Gastroesophageal sphincter (tissue), 4 donors: ENCODE results near the gene SSTR4. TPM values are rescaled to one million over a fixed set of nuclear protein-coding genes. Genes with fewer than 3 reads are reported as not detected.

ENCODE experiments used
- ATAC-seq: fragments of 150-250 bp; one replicate; pipeline ENCODE4 v1.9.1; 2016; ENCODE audit warnings: mild to moderate bottlenecking, moderate library complexity
- H3K27ac ChIP-seq, 4 donors: fragments of 200-600 bp; sonication (generic) in 3 of 4; 1 replicate in 3 of 4; 2 replicates in 1 of 4; pipeline ENCODE4 v1.5.1; 2016 to 2019
- H3K27me3 ChIP-seq: fragments of 200-600 bp; sonication (generic); one replicate; pipeline ENCODE4 v1.5.1; 2019
- H3K36me3 ChIP-seq, 2 donors: fragments of 200-600 bp; sonication (generic); one replicate each; pipeline ENCODE4 v1.5.1; 2019; ENCODE audit warnings: control low read depth in 1 of 2
- H3K4me1 ChIP-seq, 3 donors: fragments of 200-600 bp; sonication (generic); 1 replicate in 2 of 3; 2 replicates in 1 of 3; pipeline ENCODE4 v1.5.1; 2016 to 2019; ENCODE audit warnings: control low read depth in 2 of 3
- H3K4me3 ChIP-seq, 2 donors: fragments of 200-600 bp; sonication (generic); one replicate each; pipeline ENCODE4 v1.5.1; 2019; ENCODE audit warnings: mild to moderate bottlenecking in 1 of 2, moderate library complexity in 1 of 2
- H3K9me3 ChIP-seq, 3 donors: fragments of 200-600 bp; sonication (generic); one replicate each; pipeline ENCODE4 v1.5.1; 2017 to 2019; ENCODE audit warnings: control low read depth in 2 of 3
- EP300 ChIP-seq: sonication (generic); formaldehyde crosslinking; IDR thresholded peaks from one replicate; pipeline ENCODE4 v1.6.1; 2017; ENCODE audit warnings: antibody characterized with exemption, mild to moderate bottlenecking
- POLR2A ChIP-seq, 2 donors: fragments of 450-650 bp; IDR thresholded peaks; one replicate each; pipeline ENCODE4 v1.6.1; 2017; ENCODE audit warnings: antibody characterized with exemption in 2 of 2, mild to moderate bottlenecking in 2 of 2, moderate library complexity in 1 of 2
- POLR2AphosphoS5 ChIP-seq: sonication (generic); formaldehyde crosslinking; IDR thresholded peaks from one replicate; pipeline ENCODE4 v1.6.1; 2017; ENCODE audit warnings: antibody characterized with exemption
- WGBS, 2 donors: methylation state at CpG; one replicate each; pipeline ENCODE4 v1.1.5; 2018; ENCODE audit warnings: low coverage in 1 of 2; 5-methylcytosine and 5-hydroxymethylcytosine counted together
- total RNA-seq, 4 donors: library from RNA; depleted of rRNA; stranded (reverse); fragments of >200 nt; gene quantifications; one replicate each; pipeline ENCODE4 v1.1.0, GENCODE V29; 2016
- TF ChIP-seq, protein P1 (sequence below), 4 experiments: fragments of 200-600 bp in 2 of 4; fragments of 450-650 bp in 2 of 4; sonication (generic) in 1 of 4; IDR thresholded peaks; one replicate each; pipeline ENCODE4 v1.5.1; 2017 to 2019; ENCODE audit warnings: antibody characterized with exemption in 4 of 4, mild to moderate bottlenecking in 2 of 4, moderate library complexity in 2 of 4

The SSTR4 gene
- total RNA-seq, 4 donors from 2014 or later, result 0.58 TPM; not detected in 3

DNA sequence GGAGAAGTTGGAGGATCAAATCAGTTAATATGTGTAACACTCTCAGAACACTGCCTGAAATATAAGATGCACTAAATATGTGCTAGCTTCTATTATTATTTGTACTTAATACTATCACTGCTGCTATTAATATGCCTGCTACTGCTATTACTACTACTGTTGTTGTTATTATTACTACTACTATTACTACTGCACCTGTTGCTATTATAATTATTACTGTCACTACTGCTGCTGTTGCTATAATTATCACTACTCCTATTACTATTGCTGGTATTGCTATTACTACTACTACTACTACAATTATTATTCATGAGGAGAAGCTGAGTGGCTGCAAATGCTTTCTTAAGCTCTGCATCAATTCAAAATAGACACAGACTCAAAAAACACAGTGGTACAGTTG, 16.7 kb upstream of the SSTR4 start:
- H3K9me3 ChIP-seq, result no peaks in the 10 kb centered on the region

DNA sequence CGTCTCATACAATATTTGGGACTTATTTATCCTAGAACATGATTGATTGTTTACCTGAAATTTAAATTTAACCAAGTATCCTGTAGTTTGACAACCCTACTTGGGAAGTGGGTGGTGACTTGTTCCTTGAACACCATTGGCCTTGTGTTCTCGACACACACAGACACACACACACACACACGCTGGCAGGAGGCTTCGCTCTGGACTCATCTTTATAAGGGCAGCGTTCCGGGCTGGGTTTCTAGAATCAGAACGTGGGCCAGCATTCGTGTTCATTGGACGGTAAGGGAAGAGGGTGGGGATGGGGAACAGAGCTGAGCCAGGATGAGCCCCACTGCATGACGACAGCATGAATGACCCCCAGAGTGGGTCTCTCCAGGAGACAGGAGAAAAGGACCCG, 16.2 kb upstream of the SSTR4 start:
- TF ChIP-seq EP300, result no peak
- no peak for TF ChIP-seq POLR2A (IDR thresholded peaks at IDR 0.05)
- no peak for TF ChIP-seq POLR2AphosphoS5
- H3K27me3 ChIP-seq, result no peaks in the 10 kb centered on the region
- H3K9me3 ChIP-seq, result no peaks in the 10 kb centered on the region
- H3K4me3 ChIP-seq, result no peak overlapping the region
- H3K27ac ChIP-seq, result no peak overlapping the region
- no peaks in the 10 kb centered on the region for H3K36me3 ChIP-seq
- no peaks in the 10 kb centered on the region for H3K4me1 ChIP-seq
- 88 to 95% methylated on average over 5 to 9 of the region's 11 CpGs for WGBS, 2 donors
- no peak for ATAC-seq

More for the DNA sequence above, 16.7 kb upstream of the SSTR4 start:
- no peak for ATAC-seq
- TF ChIP-seq POLR2AphosphoS5, result no peak
- TF ChIP-seq, protein P1, sequence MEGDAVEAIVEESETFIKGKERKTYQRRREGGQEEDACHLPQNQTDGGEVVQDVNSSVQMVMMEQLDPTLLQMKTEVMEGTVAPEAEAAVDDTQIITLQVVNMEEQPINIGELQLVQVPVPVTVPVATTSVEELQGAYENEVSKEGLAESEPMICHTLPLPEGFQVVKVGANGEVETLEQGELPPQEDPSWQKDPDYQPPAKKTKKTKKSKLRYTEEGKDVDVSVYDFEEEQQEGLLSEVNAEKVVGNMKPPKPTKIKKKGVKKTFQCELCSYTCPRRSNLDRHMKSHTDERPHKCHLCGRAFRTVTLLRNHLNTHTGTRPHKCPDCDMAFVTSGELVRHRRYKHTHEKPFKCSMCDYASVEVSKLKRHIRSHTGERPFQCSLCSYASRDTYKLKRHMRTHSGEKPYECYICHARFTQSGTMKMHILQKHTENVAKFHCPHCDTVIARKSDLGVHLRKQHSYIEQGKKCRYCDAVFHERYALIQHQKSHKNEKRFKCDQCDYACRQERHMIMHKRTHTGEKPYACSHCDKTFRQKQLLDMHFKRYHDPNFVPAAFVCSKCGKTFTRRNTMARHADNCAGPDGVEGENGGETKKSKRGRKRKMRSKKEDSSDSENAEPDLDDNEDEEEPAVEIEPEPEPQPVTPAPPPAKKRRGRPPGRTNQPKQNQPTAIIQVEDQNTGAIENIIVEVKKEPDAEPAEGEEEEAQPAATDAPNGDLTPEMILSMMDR (IDR thresholded peaks at IDR 0.05), result no peak
- TF ChIP-seq POLR2A (IDR thresholded peaks at IDR 0.05), result no peak
- no peak for TF ChIP-seq EP300
- Histone ChIP-seq H3K4me3 (no peak overlapping the region), H3K27me3 (no peaks in the 10 kb centered on the region), H3K36me3 (no peaks in the 10 kb centered on the region), H3K27ac (no peak overlapping the region), H3K4me1 (peaks cover 0 to under 1% (median 0%) of the 10 kb centered on the region in 3 donors)

DNA sequence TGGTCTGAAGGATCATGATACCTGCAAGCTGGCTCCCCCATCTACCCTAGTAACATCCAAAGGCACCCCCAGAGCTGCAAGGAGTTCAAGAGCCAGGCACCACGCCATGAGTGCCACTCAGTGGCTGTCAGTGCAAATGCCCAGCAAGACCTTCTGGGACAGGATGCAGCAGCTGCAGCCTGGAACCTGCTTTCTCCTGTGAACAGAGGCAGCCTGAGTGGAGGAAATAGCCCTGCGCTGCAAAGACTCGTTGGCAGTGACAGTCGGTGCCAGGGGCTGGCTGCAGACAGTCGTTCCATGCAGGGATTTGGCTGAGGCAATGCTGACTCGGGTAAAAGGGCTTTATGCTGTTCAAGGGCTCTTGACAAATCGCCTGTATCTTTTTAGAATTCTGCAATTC, 15.7 kb upstream of the SSTR4 start:
- no peak for ATAC-seq
- 53 to 80% methylated on average over 1 to 2 of the region's 7 CpGs for WGBS, 2 donors
- Histone ChIP-seq H3K4me1 (no peaks in the 10 kb centered on the region), H3K27ac (no peak overlapping the region), H3K9me3 (no peaks in the 10 kb centered on the region), H3K4me3 (no peak overlapping the region), H3K36me3 (no peaks in the 10 kb centered on the region), H3K27me3 (no peaks in the 10 kb centered on the region)
- TF ChIP-seq POLR2A (IDR thresholded peaks at IDR 0.05) (no peak), EP300 (no peak), POLR2AphosphoS5 (no peak)
- TF ChIP-seq, protein P1 (IDR thresholded peaks at IDR 0.05), result no peak

DNA sequence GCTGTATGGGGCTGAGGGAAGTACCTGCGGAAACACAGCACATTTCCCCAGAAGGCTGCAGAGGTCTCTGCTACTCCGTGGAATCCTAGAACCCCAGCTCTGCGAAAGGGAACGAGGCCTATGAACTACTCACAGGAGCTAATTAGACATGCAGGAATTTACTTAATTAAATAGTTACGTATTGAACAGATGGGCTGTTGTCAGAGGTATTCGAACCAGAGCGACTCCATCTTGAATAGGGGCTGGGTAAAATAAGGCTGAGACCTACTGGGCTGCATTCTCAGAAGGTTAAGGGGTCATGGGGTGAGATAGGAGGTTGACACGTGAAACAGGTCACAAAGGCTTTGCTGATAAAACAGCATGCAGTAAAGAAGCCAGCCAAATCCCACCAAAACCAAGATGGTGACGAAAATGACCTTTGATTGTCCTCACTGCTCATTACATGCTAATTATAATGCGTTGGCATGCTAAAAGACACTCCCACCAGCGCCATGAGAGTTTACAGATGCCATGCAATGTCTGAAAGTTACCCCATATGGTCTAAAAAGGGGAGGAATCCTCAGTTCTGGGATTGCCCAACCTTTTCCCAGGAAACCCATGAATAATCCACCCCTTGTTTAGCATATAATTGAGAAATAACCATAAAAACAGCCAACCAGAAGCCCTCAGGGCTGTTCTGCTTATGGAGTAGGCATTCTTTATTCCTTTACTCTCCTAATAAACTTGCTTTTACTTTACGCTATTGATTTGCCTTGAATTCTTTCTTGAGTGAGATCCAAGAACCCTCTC, 14.7 kb upstream of the SSTR4 start:
- no peak for ATAC-seq
- TF ChIP-seq, protein P1 (IDR thresholded peaks at IDR 0.05), result no peak
- TF ChIP-seq POLR2AphosphoS5, result no peak
- TF ChIP-seq EP300, result no peak
- no peak for TF ChIP-seq POLR2A (IDR thresholded peaks at IDR 0.05)

DNA sequence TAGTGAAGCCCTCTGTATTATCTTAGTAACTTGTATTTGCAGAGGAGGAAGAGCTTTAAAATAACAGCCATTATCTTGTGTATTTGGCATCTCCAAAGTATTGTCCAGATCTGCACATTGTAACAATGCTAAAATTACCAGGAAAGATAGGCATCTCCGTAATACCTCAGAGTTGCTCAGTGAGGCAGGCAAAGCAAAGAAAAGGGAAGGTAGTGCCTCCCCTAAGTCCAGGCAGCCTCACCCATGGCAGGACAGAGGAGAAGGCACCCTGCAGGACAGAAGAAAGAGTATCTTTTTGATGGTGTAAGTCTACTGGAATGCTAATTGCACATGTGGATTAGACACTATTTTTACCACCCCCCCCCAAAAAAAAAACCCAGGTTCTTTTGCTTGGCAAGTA, 13.6 kb upstream of the SSTR4 start:
- Histone ChIP-seq H3K4me3 (no peak overlapping the region), H3K27ac (no peak overlapping the region), H3K4me1 (no peaks in the 10 kb centered on the region), H3K27me3 (no peaks in the 10 kb centered on the region), H3K9me3 (no peaks in the 10 kb centered on the region), H3K36me3 (no peaks in the 10 kb centered on the region)
- no peak for ATAC-seq
- WGBS, 2 donors, result 64 to 71% methylated on average over 1 of the region's 1 CpG
- TF ChIP-seq POLR2A (IDR thresholded peaks at IDR 0.05) (no peak), POLR2AphosphoS5 (no peak), EP300 (no peak)
- TF ChIP-seq, protein P1 (IDR thresholded peaks at IDR 0.05), result no peak

More for the DNA sequence above, 14.7 kb upstream of the SSTR4 start:
- Histone ChIP-seq H3K4me1 (no peaks in the 10 kb centered on the region), H3K9me3 (no peaks in the 10 kb centered on the region), H3K36me3 (no peaks in the 10 kb centered on the region), H3K4me3 (no peak overlapping the region), H3K27me3 (no peaks in the 10 kb centered on the region), H3K27ac (no peak overlapping the region)
- WGBS, 2 donors, result 80 to 90% methylated on average over 11 of the region's 12 CpGs
